Lower lobe of right lung (tissue), 2 donors: ENCODE results near the gene PRDM16. TPM values are rescaled to one million over a fixed set of nuclear protein-coding genes. Genes with fewer than 3 reads are reported as not detected.

Source experiments
- ATAC-seq, 2 donors: fragments of 200-7000 bp; cut with Tn5 transposase; one replicate each; pipeline ENCODE4 v1.9.1; 2020 to 2022; ENCODE audit warnings: mild to moderate bottlenecking in 2 of 2, moderate library complexity in 2 of 2
- DNase-seq: peaks from one replicate; pipeline ENCODE4 v3.0.0-alpha.2; 2020
- H3K27ac ChIP-seq: fragments of 200-600 bp; one replicate; pipeline ENCODE4 v1.8.0; 2022
- H3K27me3 ChIP-seq: fragments of 200-600 bp; one replicate; pipeline ENCODE4 v1.8.0; 2022; ENCODE audit warnings: low read depth
- H3K36me3 ChIP-seq: fragments of 200-600 bp; one replicate; pipeline ENCODE4 v1.8.0; 2022; ENCODE audit warnings: mild to moderate bottlenecking
- H3K4me1 ChIP-seq: fragments of 200-600 bp; one replicate; pipeline ENCODE4 v1.8.0; 2022
- H3K4me3 ChIP-seq: fragments of 200-600 bp; one replicate; pipeline ENCODE4 v1.8.0; 2022; ENCODE audit warnings: mild to moderate bottlenecking
- H3K9me3 ChIP-seq: fragments of 200-600 bp; one replicate; pipeline ENCODE4 v1.8.0; 2022
- CTCF ChIP-seq: fragments of 200-600 bp; IDR thresholded peaks from one replicate; pipeline ENCODE4 v1.8.0; 2022; ENCODE audit warnings: antibody characterized with exemption, mild to moderate bottlenecking
- intact Hi-C: fragments of 100-400 bp; cut with DNase I; formaldehyde crosslinking; loops from one replicate; pipeline ENCODE4 v1.11.0; 2022
- total RNA-seq: library from RNA; stranded (reverse); fragmentation: NEBNext Ultra II Directional; extraction: Animal tissue kit (Norgen Biotek cat#: 25700); gene quantifications from one replicate; pipeline ENCODE4 v1.2.1, GENCODE V29; 2021
- donor health status: DM: no; HTN: yes; CAD: no; lungs with severe emphysema.

The PRDM16 gene
- total RNA-seq, 1 donor from 2014 or later: 19.2 TPM

DNA sequence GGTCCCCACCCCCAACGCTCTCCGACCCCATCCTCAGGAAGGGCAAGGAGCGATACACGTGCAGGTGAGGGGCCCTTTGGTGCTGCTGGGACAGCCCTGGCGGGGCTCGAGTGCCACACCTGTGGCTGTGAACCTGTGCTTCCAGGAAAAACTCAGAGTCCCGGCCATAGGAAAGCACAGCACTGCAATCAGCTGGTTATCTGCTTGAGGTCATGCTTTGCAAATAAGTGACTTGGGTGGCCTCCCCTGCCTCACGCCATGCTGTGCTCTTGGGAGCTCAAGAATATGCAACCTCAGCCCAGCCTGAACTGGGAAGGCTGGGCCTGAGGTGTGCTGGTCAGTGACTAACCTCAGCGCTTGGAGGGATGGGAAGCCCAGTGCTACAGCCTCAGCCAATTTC lies 348.9 kb downstream of the PRDM16 start:
- H3K27me3 ChIP-seq: peaks cover 4% of the 10 kb centered on the region
- H3K4me1 ChIP-seq: peaks cover 3% of the 10 kb centered on the region

DNA sequence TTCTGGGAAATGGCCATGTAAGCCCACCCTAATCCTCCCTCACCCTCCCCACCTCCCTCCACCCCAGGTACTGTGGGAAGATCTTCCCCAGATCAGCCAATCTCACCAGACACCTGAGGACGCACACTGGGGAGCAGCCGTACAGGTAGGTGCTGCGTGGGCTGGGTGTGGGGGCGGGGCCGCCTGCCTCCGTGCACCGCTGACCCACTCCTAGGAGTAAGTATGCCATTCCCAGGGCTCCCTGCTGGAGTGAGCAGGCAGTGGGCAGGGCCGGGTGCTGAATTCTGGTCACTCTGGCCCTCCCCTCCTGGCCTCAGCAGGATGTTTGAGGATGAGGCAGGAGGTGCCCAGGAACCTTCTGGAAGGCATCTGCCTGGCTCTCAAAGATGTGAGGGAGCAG lies 349.6 kb downstream of the PRDM16 start:
- H3K9me3 ChIP-seq: peaks cover 10% of the 10 kb centered on the region
- no peak overlapping the region for H3K4me3 ChIP-seq
- H3K27me3 ChIP-seq: peaks cover 4% of the 10 kb centered on the region
- H3K27ac ChIP-seq: no peak overlapping the region
- H3K4me1 ChIP-seq: peaks cover 9% of the 10 kb centered on the region
- TF ChIP-seq CTCF: no peak
- no peak for ATAC-seq
- no peaks in the 10 kb centered on the region for H3K36me3 ChIP-seq
- intact Hi-C loops: no loop called here
- no peak for DNase-seq

More for the DNA sequence above, 348.9 kb downstream of the PRDM16 start:
- peaks cover 10% of the 10 kb centered on the region for H3K9me3 ChIP-seq
- TF ChIP-seq CTCF: no peak
- intact Hi-C loops: no loop called here
- no peak for ATAC-seq
- DNase-seq: no peak
- H3K27ac ChIP-seq: no peak overlapping the region
- no peak overlapping the region for H3K4me3 ChIP-seq
- no peaks in the 10 kb centered on the region for H3K36me3 ChIP-seq

DNA sequence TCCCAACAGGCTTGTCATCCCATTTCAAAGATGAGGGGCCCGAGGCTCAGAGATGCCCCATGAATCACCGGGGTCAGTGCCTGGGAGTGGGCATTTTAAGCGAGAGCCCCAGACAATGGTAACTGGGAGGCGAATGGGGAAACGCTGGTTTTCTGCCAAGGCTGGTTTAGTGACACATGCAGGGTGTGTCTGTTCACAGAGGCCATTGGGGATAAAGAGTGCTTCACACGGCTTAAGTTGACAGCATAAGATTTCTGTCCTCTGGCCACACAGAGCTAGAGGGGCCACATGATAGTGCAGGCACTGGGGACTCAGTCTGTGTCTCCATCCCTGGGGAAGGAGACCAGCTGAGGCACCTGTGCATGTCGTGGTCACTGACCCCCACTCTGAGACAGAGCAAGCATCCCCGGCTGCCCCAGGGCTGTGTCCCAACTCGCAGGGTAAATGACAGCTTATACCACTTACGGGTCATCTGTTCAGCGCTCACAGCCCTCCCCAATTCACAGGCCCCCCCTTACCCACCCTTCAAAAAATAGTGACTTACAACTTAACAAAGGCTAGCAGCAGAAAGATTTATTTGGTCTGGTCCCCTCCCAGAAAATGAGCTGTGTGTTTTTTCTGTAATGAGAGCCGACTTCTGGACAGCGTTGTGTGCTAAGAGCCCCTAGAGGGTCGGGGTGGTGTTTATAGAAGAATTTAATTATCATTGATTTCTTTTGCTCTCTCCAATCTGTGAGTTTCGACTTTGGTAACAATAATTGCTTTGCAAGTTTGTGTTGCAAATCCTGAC lies 350.6 kb downstream of the PRDM16 start:
- no peak overlapping the region for H3K4me3 ChIP-seq
- intact Hi-C loops: no loop called here
- ATAC-seq: no peak
- TF ChIP-seq CTCF: no peak
- H3K27ac ChIP-seq: no peak overlapping the region
- H3K9me3 ChIP-seq: peaks cover 10% of the 10 kb centered on the region
- DNase-seq: no peak
- H3K27me3 ChIP-seq: peaks cover 4% of the 10 kb centered on the region
- H3K36me3 ChIP-seq: no peaks in the 10 kb centered on the region
- H3K4me1 ChIP-seq: peaks cover 11% of the 10 kb centered on the region

GRCh38 chr1:3420218-3420951 lies 351.4 kb downstream of the PRDM16 start:
- Histone ChIP-seq H3K36me3 (no peaks in the 10 kb centered on the region), H3K27me3 (peaks cover 4% of the 10 kb centered on the region), H3K9me3 (peaks cover 10% of the 10 kb centered on the region), H3K4me3 (no peak overlapping the region), H3K27ac (no peak overlapping the region), H3K4me1 (peaks cover 11% of the 10 kb centered on the region)
- ATAC-seq (no peak), DNase-seq (no peak)
- TF ChIP-seq CTCF: no peak
- intact Hi-C loops: no loop called here

- TF ChIP-seq CTCF: no peak
- no peak for ATAC-seq
- H3K9me3 ChIP-seq: no peaks in the 10 kb centered on the region
- H3K4me3 ChIP-seq: no peak overlapping the region
- H3K36me3 ChIP-seq: no peaks in the 10 kb centered on the region
- H3K27me3 ChIP-seq: peaks cover 4% of the 10 kb centered on the region
- DNase-seq: no peak
- peaks cover 11% of the 10 kb centered on the region for H3K4me1 ChIP-seq
- intact Hi-C loops: no loop called here
- H3K27ac ChIP-seq: no peak overlapping the region
Observed at GRCh38 chr1:3422638-3423037, 353.6 kb downstream of the PRDM16 start.
